IPS-NIHi7 (cell line): Measurements from ENCODE around the gene CRYZL1.
A peak's percentile ranks its signal among the peaks of the same experiment; 100 is the strongest.
"Not testable (repeated sequence)": the region's sequence is repeated elsewhere in the genome, so short reads cannot be mapped to it uniquely, and the experiment has no call there.

Experiments
- DNase-seq: peaks from one replicate; pipeline ENCODE4 v3.0.0; 2012; ENCODE audit warnings: mixed read lengths; ENCODE audit errors: extremely low spot score

Gene CRYZL1

GRCh38 chr21:33634254-33634653 is 7.3 kb downstream of the CRYZL1 start:
- DNase-seq, result no peak

GRCh38 chr21:33626151-33626550 is 15.4 kb downstream of the CRYZL1 start:
- not testable (repeated sequence) for DNase-seq

GRCh38 chr21:33622253-33622652 is 19.3 kb downstream of the CRYZL1 start:
- DNase-seq, result peak; percentile 41

GRCh38 chr21:33619726-33620125 is 21.8 kb downstream of the CRYZL1 start:
- DNase-seq, result no peak

GRCh38 chr21:33618407-33618806 is 23.1 kb downstream of the CRYZL1 start:
- DNase-seq, result peak; percentile 11

GRCh38 chr21:33617565-33617964 is 24.0 kb downstream of the CRYZL1 start:
- DNase-seq, result not testable (repeated sequence)

GRCh38 chr21:33611006-33611744 is 30.4 kb downstream of the CRYZL1 start:
- no peak for DNase-seq

GRCh38 chr21:33608559-33608958 is 33.0 kb downstream of the CRYZL1 start:
- DNase-seq, result no peak

GRCh38 chr21:33598051-33598450 is 43.5 kb downstream of the CRYZL1 start:
- DNase-seq, result no peak

GRCh38 chr21:33588485-33589335 is 52.8 kb downstream of the CRYZL1 start, which contains the start of gene DONSON:
TSS of gene DONSON (minus strand) at chr21:33588684. CDS start at chr21:33588641, 43 bp downstream.
- peak; percentile 99 for DNase-seq

- peak; percentile 26 for DNase-seq
These were observed 53.6 kb downstream of the CRYZL1 start for GRCh38 chr21:33587792-33588484.

GRCh38 chr21:33586927-33587326 is 54.6 kb downstream of the CRYZL1 start:
- DNase-seq, result no peak

GRCh38 chr21:33584455-33584854 is 57.1 kb downstream of the CRYZL1 start:
- no peak for DNase-seq

- no peak for DNase-seq
These were observed 62.5 kb downstream of the CRYZL1 start for GRCh38 chr21:33578959-33579542.

GRCh38 chr21:33578214-33578613 is 63.3 kb downstream of the CRYZL1 start:
- no peak for DNase-seq

- DNase-seq, result not testable (repeated sequence)
These were observed 64.8 kb downstream of the CRYZL1 start for GRCh38 chr21:33576741-33577141.

- DNase-seq, result no peak
These were observed 69.2 kb downstream of the CRYZL1 start for GRCh38 chr21:33572350-33572749.

- no peak for DNase-seq
These were observed 71.5 kb downstream of the CRYZL1 start for GRCh38 chr21:33569991-33570390.

- no peak for DNase-seq
These were observed 73.1 kb downstream of the CRYZL1 start for GRCh38 chr21:33568448-33568847.

- no peak for DNase-seq
These were observed 73.6 kb downstream of the CRYZL1 start for GRCh38 chr21:33567914-33568313.

GRCh38 chr21:33566514-33566913 is 75.0 kb downstream of the CRYZL1 start:
- DNase-seq, result no peak

- no peak for DNase-seq
These were observed 79.2 kb downstream of the CRYZL1 start for GRCh38 chr21:33562389-33562788.
